GM12865 (cell line): Measurements from ENCODE around the gene ISCA2.

Experiments used
- DNase-seq: peaks from one replicate; pipeline ENCODE4 v3.0.0; 2010; ENCODE audit warnings: low read depth
- H3K4me3 ChIP-seq: 2 replicates; pipeline ENCODE4 v1.5.1; 2011; ENCODE audit warnings: mild to moderate bottlenecking, low read depth, low read length, control low read depth
- TF ChIP-seq, protein P1 (sequence below): IDR thresholded peaks from 2 replicates; pipeline ENCODE4 v1.5.1; 2011; ENCODE audit warnings: low read length, control low read depth, low read depth, inconsistent platforms; ENCODE audit not compliant: insufficient read depth; ENCODE audit errors: missing control alignments

The ISCA2 gene

DNA sequence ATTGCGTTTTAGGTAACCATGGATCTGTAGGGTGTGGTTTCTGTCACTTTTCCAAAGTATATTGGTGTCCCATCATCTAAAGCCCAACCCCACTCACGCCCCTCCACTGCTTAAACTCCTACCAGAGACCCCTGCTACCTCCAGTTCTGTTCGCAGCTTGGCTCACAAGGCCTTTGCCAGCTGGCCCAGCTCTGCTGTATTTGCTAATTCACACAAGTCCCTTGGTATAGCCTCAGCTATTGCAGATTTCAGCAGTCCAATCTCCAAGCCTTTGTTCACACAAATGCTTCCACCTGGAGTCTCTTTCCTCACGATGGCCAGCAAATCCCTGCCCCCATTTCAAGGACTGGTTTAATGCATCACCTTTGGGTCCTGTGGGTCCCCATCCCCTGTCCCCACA, 24.2 kb downstream of the ISCA2 start:
- DNase-seq = no peak
- H3K4me3 ChIP-seq = no peak overlapping the region
- TF ChIP-seq, protein P1, sequence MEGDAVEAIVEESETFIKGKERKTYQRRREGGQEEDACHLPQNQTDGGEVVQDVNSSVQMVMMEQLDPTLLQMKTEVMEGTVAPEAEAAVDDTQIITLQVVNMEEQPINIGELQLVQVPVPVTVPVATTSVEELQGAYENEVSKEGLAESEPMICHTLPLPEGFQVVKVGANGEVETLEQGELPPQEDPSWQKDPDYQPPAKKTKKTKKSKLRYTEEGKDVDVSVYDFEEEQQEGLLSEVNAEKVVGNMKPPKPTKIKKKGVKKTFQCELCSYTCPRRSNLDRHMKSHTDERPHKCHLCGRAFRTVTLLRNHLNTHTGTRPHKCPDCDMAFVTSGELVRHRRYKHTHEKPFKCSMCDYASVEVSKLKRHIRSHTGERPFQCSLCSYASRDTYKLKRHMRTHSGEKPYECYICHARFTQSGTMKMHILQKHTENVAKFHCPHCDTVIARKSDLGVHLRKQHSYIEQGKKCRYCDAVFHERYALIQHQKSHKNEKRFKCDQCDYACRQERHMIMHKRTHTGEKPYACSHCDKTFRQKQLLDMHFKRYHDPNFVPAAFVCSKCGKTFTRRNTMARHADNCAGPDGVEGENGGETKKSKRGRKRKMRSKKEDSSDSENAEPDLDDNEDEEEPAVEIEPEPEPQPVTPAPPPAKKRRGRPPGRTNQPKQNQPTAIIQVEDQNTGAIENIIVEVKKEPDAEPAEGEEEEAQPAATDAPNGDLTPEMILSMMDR = no peak

DNA sequence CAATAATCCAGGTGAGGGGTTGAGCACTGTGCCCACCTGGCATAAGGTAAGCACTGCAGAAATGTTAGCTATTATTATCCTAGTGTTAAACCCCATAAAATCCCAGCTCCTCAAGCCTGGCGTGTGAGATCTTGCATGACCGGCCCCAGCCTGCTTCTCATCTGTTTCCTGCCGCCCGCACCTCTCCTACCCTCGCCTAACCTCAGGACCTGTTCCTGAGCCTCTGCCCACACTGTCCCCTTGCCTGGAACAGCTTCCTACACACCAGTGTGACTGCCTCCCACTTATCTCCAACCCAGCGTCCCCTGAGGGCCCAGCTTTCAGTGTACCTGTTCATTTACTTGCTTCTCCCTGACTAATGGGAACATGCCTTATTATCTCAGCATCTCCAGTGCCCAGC, 24.7 kb downstream of the ISCA2 start:
- TF ChIP-seq, protein P1 = no peak

DNA sequence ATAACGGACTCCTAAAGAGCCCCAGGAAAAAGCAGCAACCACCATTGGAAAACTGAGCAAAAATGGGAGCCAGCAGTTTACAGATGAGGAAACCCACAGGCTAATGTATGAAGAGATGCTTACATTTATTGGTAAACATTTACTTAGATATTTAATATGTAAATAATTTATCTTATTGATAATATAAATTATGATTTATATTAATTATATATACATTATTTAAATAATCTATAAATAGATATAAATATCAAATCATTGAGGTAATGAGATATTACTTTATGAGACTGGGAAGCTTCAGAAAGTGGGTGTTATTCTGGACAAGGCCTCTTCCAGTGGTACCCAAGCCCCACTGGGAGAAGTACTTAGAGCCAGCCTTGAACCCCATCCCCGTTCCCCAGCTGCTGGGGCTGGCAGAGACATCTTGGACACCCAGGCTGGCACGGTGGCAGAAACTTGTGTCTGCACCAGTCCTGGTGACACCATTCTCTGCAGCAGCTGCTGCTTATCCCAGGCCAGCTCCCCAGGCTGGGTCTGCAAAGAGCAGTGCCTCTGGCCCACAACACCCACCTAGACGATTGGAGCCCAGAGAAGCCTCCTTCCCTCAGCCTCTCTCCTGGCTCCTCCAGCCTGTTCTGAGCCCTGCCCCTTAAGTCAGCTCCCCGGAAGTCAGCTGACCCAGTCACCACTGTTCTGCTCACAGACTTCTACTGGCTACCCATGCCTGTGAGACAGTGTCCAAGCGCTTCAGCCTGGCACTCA, 25.9 kb downstream of the ISCA2 start:
- TF ChIP-seq, protein P1 = no peak
- DNase-seq = no peak
- no peak overlapping the region for H3K4me3 ChIP-seq

More for the DNA sequence above, 24.7 kb downstream of the ISCA2 start:
- H3K4me3 ChIP-seq = no peak overlapping the region
- DNase-seq = no peak

DNA sequence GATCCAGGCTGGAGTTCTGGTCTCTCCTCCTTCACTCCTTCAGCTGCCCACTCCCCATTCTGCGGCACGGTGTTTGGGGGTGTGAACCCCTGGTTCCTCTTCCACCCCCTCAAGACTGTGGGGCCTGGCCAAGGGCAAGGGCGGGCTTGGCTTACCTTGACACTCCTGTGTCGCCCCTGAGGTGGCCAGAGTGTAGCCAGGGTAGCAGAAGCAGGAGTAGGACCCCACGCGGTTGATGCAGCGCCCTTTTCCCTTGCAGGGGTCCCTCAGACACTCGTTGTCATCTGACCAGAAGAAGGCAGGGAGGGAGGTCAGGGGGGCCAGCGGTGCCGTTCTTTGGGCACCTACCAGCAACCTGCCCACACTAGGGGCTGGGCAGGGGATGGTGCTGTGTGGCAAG, 28.2 kb downstream of the ISCA2 start:
- TF ChIP-seq, protein P1 = no peak
- H3K4me3 ChIP-seq = no peak overlapping the region
- DNase-seq = no peak

DNA sequence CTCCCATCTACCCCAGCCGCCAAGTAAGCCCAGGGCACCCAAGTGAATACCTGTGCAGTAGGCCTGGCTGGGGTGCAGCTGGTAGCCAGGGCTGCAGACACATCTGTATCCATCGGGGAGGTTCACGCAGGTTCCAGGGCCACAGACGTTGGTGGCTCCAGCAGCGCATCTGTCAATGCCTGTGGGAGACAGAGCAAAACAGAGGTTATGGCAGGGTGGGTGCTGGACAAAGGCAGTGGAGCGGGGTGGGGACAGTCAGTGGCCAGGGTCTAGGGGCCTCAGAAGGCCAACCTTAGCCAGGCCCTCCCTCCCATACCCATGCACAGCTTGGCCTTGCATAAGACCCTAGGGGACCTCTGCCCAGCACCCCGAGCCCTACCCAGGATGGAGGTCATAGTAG, 29.2 kb downstream of the ISCA2 start:
- TF ChIP-seq, protein P1 = no peak
- H3K4me3 ChIP-seq = no peak overlapping the region
- DNase-seq = no peak

DNA sequence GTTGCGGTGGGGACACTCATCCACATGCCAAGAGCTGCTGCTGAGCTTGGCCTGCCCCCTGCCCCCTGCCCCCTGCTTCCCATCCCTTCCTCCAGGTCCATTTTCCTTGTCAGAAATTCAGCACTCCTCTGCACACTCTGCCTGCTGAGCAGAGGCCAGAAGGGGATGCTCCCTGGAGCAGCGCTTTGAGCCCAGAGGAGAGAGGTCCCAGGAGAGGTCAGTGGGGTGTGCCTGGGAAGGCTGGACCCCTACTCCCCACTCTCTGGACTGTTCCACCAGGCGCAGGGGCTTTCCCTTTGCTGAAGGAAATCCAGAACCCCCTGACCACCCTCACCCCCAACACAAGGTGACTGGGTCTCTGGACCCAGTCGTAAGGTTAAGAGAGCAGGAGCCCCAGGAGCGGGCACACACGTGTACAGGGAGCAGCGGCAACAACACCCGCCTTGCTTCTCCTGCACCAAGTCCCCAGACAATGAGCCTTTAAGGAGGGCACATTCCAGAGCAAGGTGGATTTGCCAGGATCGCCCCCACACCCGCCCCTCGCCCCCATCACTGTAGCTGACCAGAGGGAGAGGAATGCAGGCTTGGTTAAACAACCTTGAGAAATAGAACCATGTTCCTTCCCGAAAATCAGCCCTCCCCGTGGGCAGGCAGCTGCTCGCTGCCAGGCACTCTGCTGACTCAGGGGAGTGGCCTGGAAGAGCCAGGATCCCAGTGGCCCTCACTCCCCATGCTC, 30.7 kb downstream of the ISCA2 start:
- H3K4me3 ChIP-seq = no peak overlapping the region
- DNase-seq = no peak
- TF ChIP-seq, protein P1 = no peak
